Activated effector memory CD4-positive, alpha-beta T cell treated with anti-CD3 and anti-CD28 coated beads, Interleukin-2, amount 50 U/mL, for 16 hours (primary cell): Measurements from ENCODE around the gene WDFY3.

ENCODE experiments used
- DNase-seq: peaks from one replicate; pipeline ENCODE4 v3.0.0-alpha.2; 2020

WDFY3 gene

DNA sequence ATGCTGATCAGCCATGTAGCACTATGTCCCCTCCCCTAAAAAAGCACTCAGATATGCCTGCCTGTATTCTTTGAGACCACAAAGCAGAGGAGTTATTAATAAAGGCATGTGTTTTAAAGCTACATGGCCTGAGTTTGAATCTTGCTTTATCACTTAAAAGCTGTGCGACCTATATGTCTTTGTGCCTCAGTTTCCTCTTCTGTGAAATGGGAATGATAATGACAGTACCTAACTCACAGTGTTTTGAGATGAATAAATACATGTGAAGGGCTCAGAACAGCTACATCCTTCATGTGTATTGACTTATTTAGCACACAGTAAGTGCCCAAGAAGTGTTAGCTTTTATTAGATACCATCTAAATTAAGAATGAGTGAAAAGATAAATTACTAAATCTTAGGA is 180.0 kb downstream of the WDFY3 start:
- no peak for DNase-seq

DNA sequence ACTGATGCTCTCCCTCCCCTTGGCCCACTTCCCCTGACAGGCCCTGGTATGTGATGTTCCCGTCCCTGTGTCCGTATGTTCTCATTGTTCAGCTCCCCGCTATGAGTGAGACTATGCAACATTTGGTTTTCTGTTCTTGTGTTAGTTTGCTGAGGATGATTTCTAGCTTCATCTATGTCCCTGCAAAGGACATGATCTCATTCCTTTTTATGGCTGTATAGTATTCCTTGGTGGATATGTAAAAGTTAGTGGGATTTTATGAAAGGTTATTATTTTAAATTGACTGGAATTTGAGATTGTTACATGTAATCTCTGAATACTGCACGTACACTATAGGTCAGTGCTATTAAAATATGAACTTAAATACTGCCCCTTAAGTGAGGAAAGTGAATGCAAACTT is 184.0 kb downstream of the WDFY3 start:
- no peak for DNase-seq

DNA sequence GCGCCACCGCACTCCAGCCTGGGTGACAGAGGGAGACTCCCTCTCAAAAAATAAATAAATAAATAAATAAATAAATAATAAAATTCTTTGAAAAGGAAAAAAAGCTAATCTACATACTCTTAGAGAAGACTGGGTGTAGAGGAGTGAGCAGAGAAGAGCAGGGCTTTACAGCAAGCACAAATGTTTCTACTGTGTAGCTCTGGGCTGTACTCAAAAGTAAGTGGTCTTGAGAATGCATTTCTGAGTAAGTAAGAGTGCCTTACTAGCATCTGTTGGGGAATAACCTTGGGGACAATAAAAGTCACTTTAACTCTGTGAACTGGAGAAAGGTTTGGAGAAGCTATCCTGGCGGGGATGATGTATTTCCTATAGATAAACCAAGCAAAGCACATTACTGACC is 185.8 kb downstream of the WDFY3 start:
- no peak for DNase-seq

DNA sequence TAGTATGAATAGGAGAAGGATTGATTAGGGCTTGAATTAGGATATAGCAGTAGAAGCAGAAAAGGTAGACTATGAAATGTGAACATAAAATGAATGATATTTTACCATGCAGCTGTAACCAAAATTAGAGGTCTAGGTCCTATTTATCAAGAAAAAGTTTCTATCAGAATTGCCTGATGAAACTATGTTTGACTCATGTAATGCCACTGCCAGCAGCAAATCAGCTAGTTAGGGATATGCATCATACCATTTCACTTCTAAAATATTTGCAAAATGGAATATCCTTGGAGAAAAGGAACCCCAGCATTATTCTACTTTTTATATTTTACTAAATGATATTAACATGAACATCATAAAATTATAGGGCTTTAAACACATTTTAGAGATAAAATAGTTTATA is 188.4 kb downstream of the WDFY3 start:
- no peak for DNase-seq

DNA sequence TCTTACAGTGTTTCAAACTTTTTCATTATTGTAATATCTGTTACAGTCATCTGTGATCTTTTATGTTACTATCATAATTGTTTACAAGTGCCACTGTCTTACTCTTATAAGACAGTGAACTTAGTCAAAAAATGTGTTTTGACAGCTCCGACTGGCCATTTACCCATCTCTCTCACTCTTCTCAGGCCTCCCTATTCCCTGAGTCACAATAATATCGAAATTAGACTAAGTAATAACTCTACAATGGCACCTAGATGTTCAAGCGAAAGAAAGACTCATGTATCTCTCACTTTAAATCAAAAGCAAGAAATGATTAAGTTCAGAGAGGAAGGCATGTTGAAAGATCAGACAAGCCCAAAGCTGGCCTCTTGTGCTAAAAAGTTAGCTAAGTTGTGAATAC is 199.3 kb downstream of the WDFY3 start:
- DNase-seq, result no peak

DNA sequence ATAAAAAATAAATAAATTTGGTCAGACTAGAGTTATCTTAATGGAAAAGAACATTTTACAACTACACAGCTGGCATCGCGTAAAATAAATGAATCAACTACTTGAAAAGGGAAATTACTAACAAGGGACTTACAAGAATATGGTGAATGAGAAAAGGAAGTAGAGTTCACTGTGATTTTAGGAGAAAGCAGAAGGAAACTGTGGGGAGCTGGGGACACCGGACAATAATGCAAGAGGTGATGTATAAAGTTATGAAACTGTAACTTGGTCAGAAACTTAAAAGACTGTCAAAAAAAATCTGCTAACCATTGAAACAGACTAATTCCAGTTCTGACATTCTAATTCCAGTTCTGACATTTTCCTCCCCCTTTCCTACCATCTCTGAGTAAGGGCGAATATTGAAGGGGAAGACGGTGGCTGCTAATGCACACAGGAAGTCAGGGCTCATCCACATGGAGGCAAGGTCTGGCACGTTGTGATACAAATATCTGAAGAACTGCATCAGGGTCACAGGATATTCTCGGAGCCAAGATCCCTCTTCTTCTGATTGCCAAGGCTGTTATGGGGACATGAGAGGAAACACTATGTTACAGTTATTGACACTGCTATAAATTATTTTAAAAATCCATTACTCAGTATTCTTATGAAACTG is 213.0 kb downstream of the WDFY3 start:
- DNase-seq, result no peak

DNA sequence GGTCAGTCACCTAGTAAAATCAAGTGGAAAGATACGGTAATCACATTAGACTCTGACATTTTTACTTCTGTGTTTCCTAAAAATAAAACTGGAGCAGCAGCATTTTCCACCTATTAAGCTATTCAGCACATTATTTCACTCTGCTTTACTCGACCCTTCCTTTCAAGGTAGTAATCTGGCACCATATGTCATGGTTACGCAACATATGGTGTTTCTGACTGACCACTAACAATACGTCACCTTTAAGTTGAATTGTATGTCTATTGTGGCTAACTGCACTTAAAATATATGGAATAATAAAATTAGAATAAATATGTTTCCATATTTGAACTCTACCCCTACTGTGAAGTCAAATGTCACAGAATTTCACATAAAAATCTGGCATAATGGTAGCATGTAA is 214.8 kb downstream of the WDFY3 start:
- DNase-seq, result no peak

DNA sequence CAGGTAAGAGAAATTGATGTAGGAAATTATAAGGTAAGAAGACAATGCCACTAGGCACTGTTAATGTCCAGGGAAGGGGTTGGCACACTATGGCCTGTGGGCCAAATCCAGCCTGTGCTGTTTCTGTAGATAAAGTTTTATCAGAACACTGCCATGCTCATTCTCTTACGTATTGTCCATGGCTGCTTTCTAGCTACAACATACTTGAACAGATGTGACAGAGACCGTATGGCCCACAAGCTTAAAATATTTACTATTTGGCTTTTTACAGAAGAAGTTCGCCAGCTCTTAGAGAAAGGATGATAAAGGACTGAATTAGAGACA is 215.6 kb downstream of the WDFY3 start:
- no peak for DNase-seq

DNA sequence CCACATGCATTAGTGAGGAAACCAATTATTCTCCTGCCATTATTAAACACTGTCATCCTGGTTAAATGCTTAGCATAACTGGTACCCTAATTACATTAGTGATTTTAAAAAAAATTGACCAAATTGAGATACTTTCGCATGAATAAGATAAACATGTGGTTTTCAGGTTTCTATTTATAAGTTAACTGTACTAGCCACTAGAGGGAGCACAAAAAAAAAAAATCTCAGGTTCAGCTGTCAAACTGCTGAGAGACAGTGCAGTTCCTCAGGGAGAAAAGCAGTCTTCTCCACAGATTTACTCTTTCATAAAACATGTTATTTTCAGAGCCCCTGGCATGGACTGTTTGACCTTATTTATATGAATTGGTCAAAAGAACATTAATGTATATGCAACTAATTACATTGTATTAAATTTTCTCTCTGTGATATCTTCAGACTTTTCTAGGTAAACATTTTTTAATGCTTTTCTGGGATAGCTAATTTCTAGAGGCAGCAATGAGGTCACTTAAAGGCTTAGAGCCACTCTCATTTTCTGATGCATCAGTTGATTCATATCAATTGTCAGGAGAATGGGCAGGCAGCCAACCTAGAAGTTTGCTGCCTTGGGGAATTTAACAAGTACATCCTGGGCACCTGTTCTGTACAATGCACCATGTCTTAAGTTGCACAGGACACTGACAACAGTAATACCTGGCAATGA is 216.1 kb downstream of the WDFY3 start:
- no peak for DNase-seq

DNA sequence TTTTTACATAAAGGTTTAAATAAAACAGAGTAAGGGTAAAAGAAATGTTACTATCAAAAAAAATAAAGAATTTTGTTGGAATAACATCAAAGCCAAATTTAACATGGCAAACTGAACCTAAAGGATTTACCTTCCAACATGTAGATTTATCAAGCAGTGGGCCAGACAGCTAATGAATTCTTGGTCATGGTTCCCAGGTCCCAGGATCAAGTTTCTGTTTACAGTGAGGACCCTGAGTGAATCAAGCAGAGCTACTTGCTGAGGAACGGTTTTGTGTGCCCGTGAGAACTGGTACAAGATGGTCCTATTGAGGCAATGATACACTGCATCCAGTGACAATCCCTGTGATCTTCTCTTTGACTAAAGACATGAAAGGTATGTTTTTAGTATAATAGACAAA is 226.4 kb downstream of the WDFY3 start:
- DNase-seq, result no peak

DNA sequence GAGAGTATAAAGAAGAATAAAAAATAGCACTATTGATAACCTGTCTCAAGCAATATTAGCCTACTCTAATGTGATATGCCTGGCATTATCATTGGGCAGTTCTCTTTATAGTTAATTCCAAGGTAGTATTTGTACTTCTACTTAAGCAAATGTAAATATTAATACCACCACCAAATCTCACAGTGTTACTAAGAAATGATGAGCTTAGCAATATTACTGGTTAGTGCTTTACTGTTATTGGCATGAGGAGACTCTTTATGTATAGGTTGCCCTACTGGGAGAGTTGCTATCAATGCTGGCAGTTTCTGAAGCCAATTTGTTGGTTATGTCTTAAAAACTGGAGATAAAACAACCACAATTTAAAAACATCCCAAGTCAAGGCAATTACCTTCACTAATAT is 227.9 kb downstream of the WDFY3 start:
- DNase-seq, result no peak

DNA sequence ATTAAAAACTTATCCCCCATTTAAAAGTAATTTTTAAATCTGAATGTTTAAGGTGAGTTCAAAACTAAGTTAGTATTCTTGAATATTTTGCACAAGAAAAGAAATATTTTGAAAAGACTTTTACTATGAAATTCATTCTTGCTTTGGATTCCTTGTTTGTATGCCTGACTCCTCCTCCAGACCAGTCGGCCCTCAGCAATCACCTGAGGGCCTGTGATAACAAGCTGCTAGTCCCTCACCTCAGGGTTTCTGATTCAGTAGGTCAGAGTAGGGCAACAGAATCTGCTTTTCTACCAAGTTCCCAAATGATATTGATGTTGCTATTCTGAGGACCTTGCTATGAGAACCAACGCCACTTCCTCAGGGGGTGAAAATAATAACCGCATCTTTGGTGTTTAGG is 228.8 kb downstream of the WDFY3 start:
- no peak for DNase-seq

DNA sequence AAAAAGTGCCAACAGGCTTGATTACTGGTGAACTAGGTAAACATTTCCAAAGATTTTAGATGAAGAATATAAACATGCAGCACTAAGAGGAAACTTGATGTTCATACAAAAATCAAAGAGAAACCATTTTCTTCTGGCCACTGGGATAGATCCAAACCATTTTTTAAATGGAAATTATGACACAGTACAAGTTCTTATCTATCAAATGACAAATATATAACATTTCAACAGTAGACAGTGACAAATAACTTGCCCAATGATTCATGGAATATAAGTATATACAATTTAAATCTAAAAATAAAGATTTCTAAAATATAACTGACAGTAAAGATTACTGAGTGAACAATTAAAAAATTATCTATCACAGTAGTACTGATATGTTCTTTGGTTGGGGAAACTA is 232.5 kb downstream of the WDFY3 start:
- no peak for DNase-seq

DNA sequence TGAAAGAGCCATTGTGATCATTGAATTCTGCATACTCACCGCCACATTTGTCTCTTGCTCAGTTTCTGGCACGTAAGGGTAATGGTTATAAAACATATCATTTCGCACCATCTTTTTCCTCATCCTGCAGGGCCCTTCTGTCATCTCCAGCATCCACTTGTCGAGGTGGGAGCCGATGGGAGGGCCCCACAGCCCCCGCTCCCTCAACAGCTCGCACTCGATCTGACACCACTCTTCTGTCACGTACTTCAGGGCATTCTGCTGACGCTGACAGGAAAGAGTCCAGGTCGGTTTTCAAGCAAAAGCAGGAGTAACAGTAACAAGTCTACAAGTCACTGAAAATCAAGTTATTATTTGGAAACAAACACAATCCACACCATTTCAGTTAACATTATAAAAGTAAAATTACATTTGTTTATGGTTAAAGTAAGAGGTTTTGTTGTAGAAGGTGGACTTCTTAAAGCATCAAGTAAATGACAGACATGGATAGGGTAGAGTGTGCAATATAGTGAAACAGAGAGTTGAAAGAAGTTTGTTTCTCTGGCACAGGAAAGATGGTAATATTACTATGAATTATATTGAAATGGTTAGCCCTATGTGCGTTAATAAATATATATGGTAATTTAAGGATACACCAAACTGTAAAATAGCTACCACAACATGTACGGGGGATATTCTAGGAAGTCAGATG is 233.0 kb downstream of the WDFY3 start:
- DNase-seq, result no peak

DNA sequence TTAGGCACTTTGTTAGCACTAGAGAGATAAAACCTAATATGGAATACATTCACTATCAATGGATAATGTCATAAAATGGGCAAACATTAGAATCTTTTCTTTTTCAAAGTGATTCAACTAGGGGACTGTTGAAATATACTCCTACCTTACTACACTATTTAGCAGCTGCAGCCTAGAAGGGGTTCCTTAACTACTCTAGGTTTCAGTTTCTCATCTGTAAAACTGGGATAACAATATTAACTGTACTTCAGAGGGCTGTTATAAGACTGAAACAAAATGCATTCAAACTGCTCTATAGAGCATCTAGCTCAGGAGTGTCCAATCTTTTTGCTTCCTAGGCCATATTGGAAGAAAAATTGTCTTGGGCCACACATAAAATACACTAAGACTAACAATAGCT is 236.1 kb downstream of the WDFY3 start:
- DNase-seq, result no peak

DNA sequence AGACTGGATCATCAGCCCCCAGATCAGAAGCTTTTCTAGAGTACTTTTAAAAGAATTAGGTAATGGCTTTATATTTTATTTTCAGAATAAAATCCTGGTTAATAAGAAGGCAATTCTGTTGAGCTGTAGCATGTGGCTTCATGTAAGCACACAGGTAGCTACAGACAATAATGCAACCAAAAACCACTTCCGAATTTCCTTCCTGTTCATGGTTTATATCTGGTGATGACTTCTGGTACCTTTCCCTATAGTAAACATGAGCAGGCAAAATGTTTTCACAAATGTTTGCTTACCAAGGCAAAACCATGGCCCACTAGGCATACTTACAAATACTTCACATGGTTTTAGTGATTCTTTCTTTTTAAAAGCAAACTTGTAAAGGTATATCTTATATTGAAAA is 239.0 kb downstream of the WDFY3 start:
- no peak for DNase-seq

DNA sequence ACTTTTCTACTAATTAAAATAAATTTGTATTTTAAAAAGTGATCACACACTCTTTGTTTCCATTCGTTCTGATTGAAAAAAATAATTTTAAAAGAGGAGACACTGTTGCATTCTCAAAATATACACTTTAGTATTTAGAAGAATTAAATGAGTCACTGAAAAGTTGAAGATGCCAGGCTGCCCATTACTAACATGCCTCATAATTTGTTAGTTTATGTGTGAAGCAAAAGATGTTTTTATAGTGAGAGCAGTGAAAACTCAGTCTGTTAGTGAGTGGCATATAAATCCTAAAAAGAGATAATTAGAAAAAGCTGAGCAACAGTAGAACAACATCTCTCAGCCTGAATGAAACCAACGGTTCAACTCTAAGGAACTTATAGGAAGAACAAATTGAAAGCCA is 240.1 kb downstream of the WDFY3 start:
- no peak for DNase-seq

DNA sequence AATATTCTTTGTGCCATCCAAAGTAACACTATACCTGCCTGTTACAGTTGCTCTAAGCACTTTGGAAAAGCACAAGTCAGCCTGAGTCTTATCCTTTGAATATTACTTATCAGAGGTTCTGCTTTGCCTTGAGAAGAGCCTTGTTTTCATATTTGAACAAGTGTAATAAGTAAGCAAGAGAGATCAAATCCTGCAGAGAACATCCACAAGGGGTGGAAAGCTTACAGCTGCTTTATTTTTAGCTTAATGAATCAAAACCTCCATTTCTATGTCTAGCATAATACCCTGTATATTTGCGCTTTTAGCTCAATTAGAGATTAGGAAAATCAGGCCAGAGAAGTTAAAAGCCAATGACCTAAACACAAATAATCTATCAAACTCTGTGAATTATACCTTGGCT is 243.8 kb downstream of the WDFY3 start:
- no peak for DNase-seq

DNA sequence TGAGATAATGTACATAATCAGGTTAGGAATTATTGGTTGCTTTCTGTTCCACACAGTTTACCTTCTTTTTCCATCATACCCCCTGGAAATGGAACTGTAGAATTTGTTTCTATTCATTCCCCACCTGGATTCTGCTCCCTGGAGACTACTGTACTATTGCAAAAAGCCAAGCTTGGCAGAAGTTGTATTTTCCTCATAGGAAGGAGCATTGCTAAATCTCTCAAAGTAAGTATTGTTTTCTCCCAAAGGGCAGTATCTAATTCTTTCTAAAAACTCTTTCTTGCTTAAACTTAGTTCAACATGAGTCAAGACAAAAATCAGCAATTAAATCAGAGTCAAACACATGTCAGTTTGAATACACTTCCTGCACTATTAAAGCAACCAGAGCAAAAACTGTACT is 247.4 kb downstream of the WDFY3 start:
- no peak for DNase-seq

DNA sequence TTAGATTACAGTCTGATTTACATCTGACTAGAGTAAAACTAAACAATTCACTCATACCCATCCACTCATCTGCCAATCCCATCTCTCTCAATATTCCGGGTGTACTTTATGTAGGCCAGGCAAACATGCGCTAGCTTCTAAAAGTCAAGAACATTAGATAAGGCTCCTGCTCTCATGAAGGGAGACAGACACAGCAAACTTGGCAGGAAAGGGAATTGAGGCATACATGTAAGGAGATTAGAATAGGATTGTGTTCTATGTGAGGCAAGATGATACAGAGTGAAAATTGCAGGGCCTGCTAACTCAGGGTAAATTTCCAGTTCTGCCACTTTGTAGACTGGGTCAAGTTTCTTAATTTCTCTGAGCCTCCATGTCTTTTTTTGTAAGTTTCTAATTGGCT is 247.8 kb downstream of the WDFY3 start:
- DNase-seq, result no peak

DNA sequence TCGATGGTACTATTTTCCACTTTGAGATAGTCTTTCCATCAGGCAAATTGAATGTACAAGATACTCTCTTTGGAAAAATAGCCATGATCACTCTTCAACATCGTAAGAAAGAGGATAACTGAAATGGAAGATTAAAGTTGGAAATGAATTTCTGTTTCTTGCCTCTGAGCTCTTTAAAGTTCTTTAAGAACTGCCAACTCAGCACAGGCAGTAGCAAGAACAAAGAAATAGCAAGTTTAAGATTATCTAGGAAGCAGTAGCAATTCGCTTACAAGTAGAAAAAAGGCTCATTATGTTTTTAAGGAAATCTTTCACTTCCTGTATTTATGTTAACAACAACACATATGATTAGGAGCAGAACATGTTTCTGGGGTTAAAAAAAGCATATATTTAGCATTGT is 255.9 kb downstream of the WDFY3 start:
- no peak for DNase-seq

DNA sequence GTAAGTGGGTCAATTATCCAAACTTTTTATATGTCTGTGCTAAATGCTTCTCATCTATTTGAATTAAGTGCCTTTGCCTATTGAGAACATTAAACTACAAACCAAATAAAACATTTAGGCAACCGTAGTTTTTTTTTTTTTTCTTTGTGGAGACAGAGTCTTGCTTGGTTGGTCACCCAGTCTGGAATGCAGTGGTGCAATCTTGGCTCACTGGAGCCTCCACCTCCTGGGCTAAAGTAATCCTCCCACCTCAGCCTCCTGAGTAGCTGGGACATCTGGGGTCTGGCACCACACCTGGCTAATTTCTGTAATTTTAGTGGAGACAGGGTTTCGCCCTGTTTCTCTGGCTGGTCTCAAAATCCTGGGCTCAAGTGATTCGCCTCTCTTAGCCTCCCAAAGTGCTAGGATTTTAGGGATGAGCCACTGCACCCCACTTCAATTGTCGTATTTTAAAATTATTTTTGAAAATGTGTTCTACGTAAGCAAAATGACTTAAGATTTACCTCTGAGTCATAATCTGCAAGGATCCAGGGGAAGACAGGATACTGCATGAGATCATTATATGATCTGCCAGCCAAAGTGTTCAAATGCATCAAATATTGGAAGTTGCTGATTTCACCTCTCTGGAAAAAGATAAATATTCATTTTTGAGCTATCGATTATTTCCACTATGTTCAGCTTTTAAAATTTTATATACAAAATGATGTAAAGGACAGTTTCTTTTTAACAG is 257.9 kb downstream of the WDFY3 start:
- DNase-seq, result no peak

DNA sequence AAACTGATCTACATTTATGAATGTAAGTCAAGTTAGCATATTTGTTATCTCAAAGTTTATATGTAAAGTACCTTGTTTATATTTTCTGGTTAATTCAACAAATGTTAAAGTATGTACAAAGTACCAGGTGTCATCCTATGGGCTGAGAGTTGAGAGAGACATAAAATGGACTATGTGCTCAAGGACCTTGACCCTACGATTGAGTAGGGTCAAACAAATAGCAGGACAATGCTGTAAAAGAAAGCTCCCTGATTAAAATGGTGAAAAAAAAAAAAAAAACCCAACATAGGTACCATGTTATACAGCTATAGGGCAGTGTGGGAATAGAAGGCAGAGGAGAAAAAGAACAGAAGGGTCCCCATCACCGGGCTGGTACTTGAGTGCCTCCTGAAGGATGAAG is 260.2 kb downstream of the WDFY3 start:
- DNase-seq, result no peak
